Ovary (tissue), 10 donors: ENCODE data around the gene ERLEC1. TPM values are rescaled to one million over a fixed set of nuclear protein-coding genes. Genes with fewer than 3 reads are reported as not detected.
A peak's percentile ranks its signal among the peaks of the same experiment; 100 is the strongest.

Experiments
- DNase-seq, 5 donors: peaks; one replicate each; pipeline ENCODE4 v3.0.0-alpha.2; 2019 to 2020
- H3K27ac ChIP-seq, 2 donors: fragments of 200-600 bp; one replicate each; pipeline versions ENCODE4 v1.5.1 to v1.8.0; 2019 to 2022
- H3K27me3 ChIP-seq: fragments of 200-600 bp; one replicate; pipeline ENCODE4 v1.8.0; 2022
- H3K36me3 ChIP-seq: fragments of 200-600 bp; sonication (generic); one replicate; pipeline ENCODE4 v1.5.1; 2019
- H3K4me1 ChIP-seq: one replicate; pipeline ENCODE4 v1.8.1; 2013; ENCODE audit warnings: mild to moderate bottlenecking, moderate library complexity; ENCODE audit not compliant: insufficient read depth
- H3K4me3 ChIP-seq: fragments of 200-600 bp; sonication (generic); one replicate; pipeline ENCODE4 v1.5.1; 2017
- H3K9me3 ChIP-seq, 2 donors: fragments of 200-600 bp in 1 of 2; sonication (generic) in 1 of 2; one replicate each; pipeline versions ENCODE4 v1.5.1 to v1.8.1; 2013 to 2019; ENCODE audit warnings: mild to moderate bottlenecking in 1 of 2, moderate library complexity in 1 of 2
- CTCF ChIP-seq, 3 donors: fragments of 450-650 bp in 2 of 3; fragments of 200-600 bp in 1 of 3; IDR thresholded peaks; one replicate each; pipeline versions ENCODE4 v1.5.1 to v1.8.0; 2016 to 2022; ENCODE audit warnings: antibody characterized with exemption in 3 of 3, mild to moderate bottlenecking in 1 of 3
- EP300 ChIP-seq: sonication (generic); formaldehyde crosslinking; IDR thresholded peaks from one replicate; pipeline ENCODE4 v1.6.1; 2017; ENCODE audit warnings: antibody characterized with exemption
- POLR2A ChIP-seq: fragments of 450-650 bp; IDR thresholded peaks from one replicate; pipeline ENCODE4 v1.6.1; 2017; ENCODE audit warnings: antibody characterized with exemption, mild to moderate bottlenecking, moderate library complexity
- WGBS, 3 donors: extraction: QIAGEN DNeasy Blood & Tissue Kit in 1 of 3; methylation state at CpG; one replicate each; pipeline versions ENCODE4 v1.1.5 to v1.1.7; 2013 to 2017; 5-methylcytosine and 5-hydroxymethylcytosine counted together
- intact Hi-C, 4 donors: fragments of 100-400 bp; cut with DNase I; formaldehyde crosslinking; loops; one replicate each; pipeline versions ENCODE4 v1.11.0 to v1.15.1; 2022 to 2023
- long read RNA-seq, 3 donors: library from polyadenylated mRNA in 2 of 3; unstranded in 2 of 3; transcript quantifications; one replicate each; pipeline ENCODE4 v2.0.0 and lab custom pipeline, GENCODE V29; 2021 to 2026
- polyA plus RNA-seq, 2 donors: library from polyadenylated mRNA; stranded (reverse); fragments of 200-250 nt in 1 of 2; fragments of 350-450 nt in 1 of 2; fragmentation: Illumina TruSeq in 1 of 2; extraction: RNeasy Lipid Tissue Mini Kit (QIAGEN cat#74804) in 1 of 2; gene quantifications; one replicate each; pipeline ENCODE4 v1.2.3, GENCODE V29; 2013 to 2014
- total RNA-seq, 7 donors: library from RNA; depleted of rRNA in 2 of 7; stranded (reverse); fragments of >200 nt in 2 of 7; fragmentation: NEBNext Ultra II Directional in 3 of 7; extraction: Animal tissue kit (Norgen Biotek cat#: 25700) in 3 of 7; gene quantifications; one replicate each; pipeline versions ENCODE4 v1.1.0 to v1.2.4, GENCODE V29; 2016 to 2023
- donor health status: DM: no; HTN: no; CAD: no; lungs with moderate emphysema.
- donor health status: DM: no; HTN: no; CAD: no.
- donor health status: Bipolar disorder and iron deficiency.
- donor health status: DM: yes; HTN: yes; CAD: no.
- donor health status: DM: no; HTN: no; CAD: no.
- donor health status: DM: yes; HTN: yes; CAD: no.

Gene ERLEC1
- total RNA-seq (100 to 1,000 TPM in 1 of 7 donors, 10 to 100 TPM in 6; 33.0 to 109 (median 40.3) TPM), polyA plus RNA-seq (10 to 100 TPM; 48.9 to 63.1 TPM)
- long read RNA-seq, donor 1, transcript ERLEC1-201 (14 exons, 2,433 nt) = major isoform, 143 of 196 reads
- long read RNA-seq, donor 1, transcript ERLEC1-202 (13 exons, 2,271 nt) = minor isoform, 29 of 196 reads
- long read RNA-seq, donor 1, partial matches to known transcripts = 11 of 196 reads
- long read RNA-seq, donor 1, other reads (novel, unspliced or antisense) = 10 of 196 reads
- long read RNA-seq, donor 2, transcript ERLEC1-201 (14 exons, 2,433 nt) = major isoform, 18 of 29 reads
- long read RNA-seq, donor 2, partial matches to known transcripts = 9 of 29 reads
- long read RNA-seq, donor 2, other reads (novel, unspliced or antisense) = 0 of 29 reads
- long read RNA-seq, donor 3, transcript ERLEC1-201 (14 exons, 2,433 nt) = major isoform, 124 of 177 reads
- long read RNA-seq, donor 3, transcript ERLEC1-202 (13 exons, 2,271 nt) = minor isoform, 32 of 177 reads
- long read RNA-seq, donor 3, partial matches to known transcripts = 2 of 177 reads
- long read RNA-seq, donor 3, other reads (novel, unspliced or antisense) = 17 of 177 reads

- WGBS, 3 donors = 0 to 1% (median 1%) methylated on average over 77 of the region's 77 CpGs
- Histone ChIP-seq H3K4me3 (peak within 1 kb of the TSS; percentile 76), H3K27me3 (no peaks in the 10 kb centered on the region), H3K27ac (peak within 1 kb of the TSS in 1 of 2 donors; percentile 61), H3K4me1 (peaks cover 10% of the 10 kb centered on the region), H3K9me3 (no peaks in the 10 kb centered on the region), H3K36me3 (no peaks in the 10 kb centered on the region)
- TF ChIP-seq CTCF (IDR thresholded peaks at IDR 0.05) (no peak), POLR2A (peak; percentile 51), EP300 (no peak)
- intact Hi-C loops = no loop called here
- DNase-seq = peak; percentile 85 to 93 (median 88)
These were observed at the start of gene ERLEC1, which contains the start of gene ASB3 for GRCh38 chr2:53786705-53787613. ERLEC1 (plus strand) TSS chr2:53787044; CDS start chr2:53787211, 167 bp downstream. ASB3 (minus strand) TSS chr2:53786953; CDS start chr2:53765572, 21,381 bp downstream.

- 92 to 98% (median 98%) methylated on average over 5 of the region's 5 CpGs for WGBS, 3 donors
- H3K27ac ChIP-seq = no peak overlapping the region
- no peaks in the 10 kb centered on the region for H3K4me1 ChIP-seq
- H3K4me3 ChIP-seq = no peak overlapping the region
- TF ChIP-seq EP300 (no peak), CTCF (IDR thresholded peaks at IDR 0.05) (no peak), POLR2A (no peak)
- DNase-seq = no peak
- H3K9me3 ChIP-seq = no peaks in the 10 kb centered on the region
- H3K27me3 ChIP-seq = no peaks in the 10 kb centered on the region
- intact Hi-C loops = no loop called here
- no peaks in the 10 kb centered on the region for H3K36me3 ChIP-seq
These were observed 49.8 kb upstream of the ERLEC1 start for GRCh38 chr2:53737091-53737490.

GRCh38 chr2:53739032-53739431, 47.8 kb upstream of the ERLEC1 start:
- no peak for TF ChIP-seq POLR2A
- no peak for TF ChIP-seq EP300
- TF ChIP-seq CTCF (IDR thresholded peaks at IDR 0.05) = no peak
- no peak for DNase-seq
- no peaks in the 10 kb centered on the region for H3K36me3 ChIP-seq
- H3K27me3 ChIP-seq = no peaks in the 10 kb centered on the region
- no peak overlapping the region for H3K27ac ChIP-seq
- intact Hi-C loops = no loop called here
- WGBS, 3 donors = 68 to 89% (median 80%) methylated on average over 1 of the region's 1 CpG
- H3K4me3 ChIP-seq = no peak overlapping the region
- H3K9me3 ChIP-seq = no peaks in the 10 kb centered on the region
- no peaks in the 10 kb centered on the region for H3K4me1 ChIP-seq

GRCh38 chr2:53740170-53740569, 46.7 kb upstream of the ERLEC1 start:
- intact Hi-C loops = no loop called here
- TF ChIP-seq POLR2A = no peak
- TF ChIP-seq CTCF (IDR thresholded peaks at IDR 0.05) = no peak
- no peak for TF ChIP-seq EP300
- no peaks in the 10 kb centered on the region for H3K27me3 ChIP-seq

More at GRCh38 chr2:53740170-53740569, 46.7 kb upstream of the ERLEC1 start:
- H3K27ac ChIP-seq = no peak overlapping the region
- H3K4me3 ChIP-seq = no peak overlapping the region
- no peaks in the 10 kb centered on the region for H3K9me3 ChIP-seq
- H3K36me3 ChIP-seq = no peaks in the 10 kb centered on the region
- DNase-seq = no peak
- H3K4me1 ChIP-seq = no peaks in the 10 kb centered on the region
